PC-3 (cell line): ENCODE data around the gene WNK2.

Experiments used
- EZH2 ChIP-seq: fragments of 300-600 bp; sonication (generic); IDR thresholded peaks from one replicate; pipeline ENCODE4 v1.6.1; 2017; ENCODE audit warnings: antibody characterized with exemption, mild to moderate bottlenecking, low read length; ENCODE audit not compliant: unreplicated experiment
- EZH2phosphoT487 ChIP-seq: fragments of 300-600 bp; sonication (generic); IDR thresholded peaks from 2 replicates; pipeline ENCODE4 v1.6.1; 2018; ENCODE audit warnings: mild to moderate bottlenecking, antibody characterized with exemption, low read length, borderline replicate concordance
- TF ChIP-seq, protein P1 (sequence below): fragments of 300-600 bp; sonication (generic); conservative IDR thresholded peaks from 2 replicates; pipeline ENCODE4 v1.5.1; 2017; ENCODE audit warnings: antibody characterized with exemption, low read depth, mild to moderate bottlenecking, low read length

DNA sequence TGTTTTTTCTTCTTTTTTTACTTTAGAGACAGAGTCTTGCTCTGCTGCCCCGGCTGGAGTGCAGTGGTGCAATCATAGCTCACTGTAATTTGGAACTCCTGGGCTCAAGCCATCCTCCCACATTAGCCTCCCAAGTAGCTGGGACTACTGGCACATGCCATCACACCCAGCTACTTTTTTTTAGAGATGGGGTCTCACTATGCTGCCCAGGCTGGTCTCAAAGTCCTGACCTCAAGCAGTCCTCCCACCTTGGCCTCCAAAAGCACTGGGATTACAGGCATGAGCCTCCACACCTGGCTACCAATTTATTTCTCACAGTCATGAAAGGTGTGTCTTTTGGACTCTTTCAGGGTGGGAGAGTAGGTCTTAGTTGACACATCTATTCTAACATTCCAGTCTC lies 184.5 kb downstream of the WNK2 start:
- no peak for TF ChIP-seq EZH2phosphoT487
- TF ChIP-seq, protein P1, sequence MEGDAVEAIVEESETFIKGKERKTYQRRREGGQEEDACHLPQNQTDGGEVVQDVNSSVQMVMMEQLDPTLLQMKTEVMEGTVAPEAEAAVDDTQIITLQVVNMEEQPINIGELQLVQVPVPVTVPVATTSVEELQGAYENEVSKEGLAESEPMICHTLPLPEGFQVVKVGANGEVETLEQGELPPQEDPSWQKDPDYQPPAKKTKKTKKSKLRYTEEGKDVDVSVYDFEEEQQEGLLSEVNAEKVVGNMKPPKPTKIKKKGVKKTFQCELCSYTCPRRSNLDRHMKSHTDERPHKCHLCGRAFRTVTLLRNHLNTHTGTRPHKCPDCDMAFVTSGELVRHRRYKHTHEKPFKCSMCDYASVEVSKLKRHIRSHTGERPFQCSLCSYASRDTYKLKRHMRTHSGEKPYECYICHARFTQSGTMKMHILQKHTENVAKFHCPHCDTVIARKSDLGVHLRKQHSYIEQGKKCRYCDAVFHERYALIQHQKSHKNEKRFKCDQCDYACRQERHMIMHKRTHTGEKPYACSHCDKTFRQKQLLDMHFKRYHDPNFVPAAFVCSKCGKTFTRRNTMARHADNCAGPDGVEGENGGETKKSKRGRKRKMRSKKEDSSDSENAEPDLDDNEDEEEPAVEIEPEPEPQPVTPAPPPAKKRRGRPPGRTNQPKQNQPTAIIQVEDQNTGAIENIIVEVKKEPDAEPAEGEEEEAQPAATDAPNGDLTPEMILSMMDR, result no peak
- TF ChIP-seq EZH2, result no peak
